DMS 273 (cell line): ENCODE data around the gene NTHL1.
A peak's percentile ranks its signal among the peaks of the same experiment; 100 is the strongest.

Source experiments
- DNase-seq: peaks from one replicate; lab custom pipeline; 2025; ENCODE audit not compliant: unreplicated experiment; lab: John Stamatoyannopoulos, UW

Gene NTHL1

GRCh38 chr16:2031081-2031577 is 16.5 kb downstream of the NTHL1 start:
- no peak for DNase-seq

GRCh38 chr16:2030036-2030435 is 17.6 kb downstream of the NTHL1 start:
- DNase-seq = no peak

DNA sequence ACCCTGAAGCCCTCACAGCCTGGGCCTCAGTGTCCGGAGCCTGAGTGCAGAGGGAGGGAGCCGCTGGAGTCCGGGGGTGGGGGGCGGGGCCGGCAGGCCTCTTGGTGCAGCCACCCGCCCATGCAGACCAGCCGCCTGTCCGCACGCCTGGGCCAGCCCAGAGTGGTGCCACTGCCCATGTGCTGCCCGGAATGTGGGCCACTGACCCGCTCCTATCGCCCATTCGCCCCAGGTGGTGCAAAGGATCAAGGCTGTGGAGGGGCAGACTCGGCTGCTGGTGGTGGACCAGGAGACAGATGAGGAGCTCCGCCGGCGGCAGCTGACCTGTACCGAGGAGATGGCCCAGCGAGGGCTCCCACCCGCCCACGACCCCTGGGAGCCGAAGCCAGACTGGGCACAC is 18.3 kb downstream of the NTHL1 start:
- no peak for DNase-seq

- DNase-seq = no peak
These were observed 18.9 kb downstream of the NTHL1 start for GRCh38 chr16:2028620-2029220.

DNA sequence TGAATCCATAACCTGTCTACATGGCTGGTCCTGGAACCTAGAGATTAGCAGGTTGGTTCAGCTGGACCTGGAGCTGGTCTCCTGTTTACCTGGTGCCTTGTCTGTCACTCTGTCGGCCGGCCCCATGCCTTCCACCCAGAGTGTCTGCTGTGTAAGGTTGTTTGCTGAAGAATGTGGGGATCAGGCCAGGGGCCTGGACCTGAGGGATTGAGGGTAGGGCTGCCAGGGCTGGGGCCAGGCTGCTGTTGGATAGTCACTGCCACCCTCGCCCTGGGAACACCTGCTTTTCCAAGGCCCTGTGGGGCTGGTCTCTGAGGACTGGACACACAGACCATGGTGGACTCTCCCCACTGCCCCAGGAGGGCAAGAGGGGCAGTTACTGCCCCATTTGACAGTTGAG is 19.5 kb downstream of the NTHL1 start:
- no peak for DNase-seq

- DNase-seq = no peak
These were observed 20.3 kb downstream of the NTHL1 start for GRCh38 chr16:2027024-2028010.

- peak; percentile 66 for DNase-seq
These were observed 21.1 kb downstream of the NTHL1 start, which contains the start of gene NHERF2 for GRCh38 chr16:2026461-2027023. TSS of gene NHERF2 (plus strand) at chr16:2026902. CDS start at chr16:2027006, 104 bp downstream.

DNA sequence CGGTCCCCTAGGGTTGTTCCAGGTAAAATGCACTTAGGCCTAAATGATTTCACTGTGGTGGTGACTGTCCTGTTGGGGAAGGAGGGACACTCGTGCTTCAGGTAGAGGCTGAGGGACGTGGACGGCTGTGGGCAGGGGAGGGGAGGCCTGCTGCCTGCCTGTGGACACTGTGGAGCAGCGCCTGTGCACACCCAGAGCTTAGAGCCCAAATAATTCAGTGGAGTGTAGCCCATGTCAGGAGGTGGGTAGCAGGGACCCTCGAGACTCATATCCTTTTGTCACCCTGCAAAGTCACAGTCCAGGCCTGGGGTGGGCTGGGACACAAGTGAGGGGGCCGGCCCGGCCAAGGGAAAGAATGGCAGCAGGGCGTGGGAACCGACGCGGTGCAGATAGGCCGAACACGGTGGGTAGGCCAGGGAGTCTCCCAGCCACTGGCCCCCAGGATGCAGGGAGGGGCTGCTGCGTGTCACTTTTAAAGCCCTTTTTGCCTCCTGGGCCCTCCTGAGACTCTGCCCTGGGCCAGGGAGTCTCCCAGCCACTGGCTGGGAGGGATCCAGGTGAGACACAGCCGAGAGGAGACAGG is 21.7 kb downstream of the NTHL1 start:
- no peak for DNase-seq

GRCh38 chr16:2025251-2025650 is 22.4 kb downstream of the NTHL1 start:
- no peak for DNase-seq

DNA sequence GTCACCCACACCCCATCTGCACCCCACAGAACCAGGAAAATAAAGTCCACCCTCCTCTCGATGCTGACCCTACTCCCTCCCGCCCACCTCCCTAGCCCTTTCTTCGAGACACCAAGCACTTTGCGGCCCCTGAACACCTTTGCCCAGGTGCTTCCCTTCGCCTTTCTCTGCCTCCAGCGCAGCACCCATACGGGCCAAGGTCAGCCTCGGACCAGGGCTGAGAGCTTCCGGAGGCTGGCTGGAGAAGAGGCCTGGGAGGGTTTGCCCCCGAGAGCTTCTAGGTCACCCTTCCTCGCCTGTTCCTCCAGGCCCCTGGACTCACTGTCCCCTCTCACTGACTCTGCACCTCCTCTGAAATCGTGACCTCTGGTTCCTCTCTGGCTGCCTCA is 23.6 kb downstream of the NTHL1 start:
- no peak for DNase-seq

- peak; percentile 97 for DNase-seq
These were observed 24.3 kb downstream of the NTHL1 start for GRCh38 chr16:2023092-2024031.

- peak; percentile 81 for DNase-seq
These were observed 24.9 kb downstream of the NTHL1 start for GRCh38 chr16:2022723-2023091.

DNA sequence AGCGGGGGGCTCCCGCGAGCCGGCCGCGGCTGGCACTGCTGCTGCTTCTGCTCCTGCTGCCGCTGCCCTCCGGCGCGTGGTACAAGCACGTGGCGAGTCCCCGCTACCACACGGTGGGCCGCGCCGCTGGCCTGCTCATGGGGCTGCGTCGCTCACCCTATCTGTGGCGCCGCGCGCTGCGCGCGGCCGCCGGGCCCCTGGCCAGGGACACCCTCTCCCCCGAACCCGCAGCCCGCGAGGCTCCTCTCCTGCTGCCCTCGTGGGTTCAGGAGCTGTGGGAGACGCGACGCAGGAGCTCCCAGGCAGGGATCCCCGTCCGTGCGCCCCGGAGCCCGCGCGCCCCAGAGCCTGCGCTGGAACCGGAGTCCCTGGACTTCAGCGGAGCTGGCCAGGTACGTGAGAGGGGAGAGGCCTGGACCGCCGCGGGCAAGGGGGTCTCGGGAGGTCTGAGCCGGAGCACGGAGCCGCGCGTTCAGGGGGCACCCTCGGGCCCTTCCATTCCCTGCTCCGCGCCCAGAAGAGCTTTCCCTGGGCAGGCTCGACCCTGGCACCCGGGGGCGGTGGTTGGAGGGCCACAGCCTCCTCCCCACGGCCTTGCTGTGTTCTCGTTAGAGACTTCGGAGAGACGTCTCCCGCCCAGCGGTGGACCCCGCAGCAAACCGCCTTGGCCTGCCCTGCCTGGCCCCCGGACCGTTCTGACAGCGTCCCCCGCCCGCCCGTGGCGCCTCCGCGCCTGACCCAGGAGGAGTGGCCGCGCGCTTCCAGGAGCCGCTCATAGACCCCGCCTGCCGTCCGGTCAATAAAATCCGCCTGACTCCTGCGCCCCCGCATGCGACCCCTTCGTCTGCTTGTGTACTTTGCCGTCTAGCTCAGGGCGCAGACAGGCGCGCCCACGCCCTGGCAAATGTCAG is 27.5 kb downstream of the NTHL1 start:
- DNase-seq = peak; percentile 91

DNA sequence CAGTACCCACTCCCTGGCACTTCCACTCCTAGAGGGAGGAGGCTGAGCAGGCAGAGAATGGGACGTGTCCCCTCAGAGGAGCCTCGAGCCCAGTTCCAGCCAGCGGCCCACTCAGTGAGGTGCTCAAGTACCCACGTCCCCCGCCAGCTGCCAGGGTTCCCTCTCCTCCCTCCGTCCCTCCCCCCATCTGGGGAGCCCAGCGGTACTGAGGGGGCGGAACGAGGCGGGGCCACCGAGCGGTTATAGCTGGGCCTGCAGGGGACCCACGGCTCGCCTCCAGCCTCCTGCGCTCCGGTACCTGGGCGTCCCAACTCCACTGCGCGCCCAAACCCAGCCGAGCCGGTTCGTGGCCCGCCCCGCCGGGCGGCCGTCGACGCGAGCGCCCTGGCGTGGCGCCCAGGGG is 28.1 kb downstream of the NTHL1 start, which contains the start of gene NPW:
Gene NPW (plus strand): TSS at position 268 of the 403 bp plus-strand sequence.
- DNase-seq = peak; percentile 91

- peak; percentile 47 for DNase-seq
These were observed 31.2 kb downstream of the NTHL1 start for GRCh38 chr16:2016407-2016922.

GRCh38 chr16:2015947-2016208 is 31.8 kb downstream of the NTHL1 start:
- no peak for DNase-seq

GRCh38 chr16:2015117-2015946 is 32.3 kb downstream of the NTHL1 start:
- peak; percentile 90 for DNase-seq

- no peak for DNase-seq
These were observed 34.1 kb downstream of the NTHL1 start for GRCh38 chr16:2013527-2013926.
